Heart left ventricle (tissue), 13 donors: ENCODE data around the gene MRPL12.

Experiments
- POLR2A ChIP-seq, 2 donors: fragments of 450-650 bp; IDR thresholded peaks; one replicate each; pipeline ENCODE4 v1.6.1; 2017; ENCODE audit warnings: antibody characterized with exemption in 2 of 2, mild to moderate bottlenecking in 2 of 2, moderate library complexity in 2 of 2
- TF ChIP-seq, protein P1 (sequence below), 12 donors: fragments of 200-600 bp; sonication (generic) in 4 of 12; IDR thresholded peaks; one replicate each; pipeline versions ENCODE4 v1.5.0 to v1.8.0; 2018 to 2022; ENCODE audit warnings: antibody characterized with exemption in 12 of 12, mild to moderate bottlenecking in 5 of 12
- donor health status: ischemic (EF 13 %, LVEDD 7.1; RV severe dilation, severe dysfunction).
- donor health status: DM: no; HTN: yes; CAD: no.
- donor health status: DM: no; HTN: no; CAD: no.
- donor health status: ischemic (EF 25% LVEDD 6.9; RV normal size, moderate dysfunction).
- donor health status: ischemic (EF 25% LVEDD 5.7; RV mildly dilated, moderate dysfunction).
- donor health status: ischemic (EF 35%, LVEDD 5.7; RV mildly dilated, moderate dysfunction).
- donor health status: nonischemic (EF 11% LVEDD 7.7; RV severe dilation, severe dysfunction).
- donor health status: DM: yes; HTN: yes; CAD: no.
- donor health status: PGD.
- donor health status: ischemic (EF 29% LVEDD 5.4; RV normal size, mild dysfunction).
- donor health status: nonischemic (EF 23%, LVEDD 6.1; RV moderate dilation, normal function).

DNA sequence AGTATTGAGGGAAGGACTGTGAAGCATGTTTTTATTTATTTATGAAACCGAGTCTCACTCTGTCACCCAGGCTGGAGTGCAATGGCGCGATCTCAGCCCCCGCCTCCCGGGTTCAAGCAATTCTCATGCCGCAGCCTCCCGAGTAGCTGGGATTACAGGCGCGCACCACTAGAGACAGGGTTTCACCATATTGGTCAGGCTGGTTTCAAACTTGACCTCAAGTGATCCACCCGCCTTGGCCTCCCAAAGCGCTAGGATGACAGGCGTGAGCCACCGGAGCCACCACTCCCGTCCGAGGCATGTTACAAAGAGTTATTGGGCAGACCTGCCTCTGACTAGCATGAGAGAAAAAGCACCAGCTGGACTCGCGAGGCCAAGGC, 3.1 kb downstream of the MRPL12 start:
- TF ChIP-seq, protein P1, sequence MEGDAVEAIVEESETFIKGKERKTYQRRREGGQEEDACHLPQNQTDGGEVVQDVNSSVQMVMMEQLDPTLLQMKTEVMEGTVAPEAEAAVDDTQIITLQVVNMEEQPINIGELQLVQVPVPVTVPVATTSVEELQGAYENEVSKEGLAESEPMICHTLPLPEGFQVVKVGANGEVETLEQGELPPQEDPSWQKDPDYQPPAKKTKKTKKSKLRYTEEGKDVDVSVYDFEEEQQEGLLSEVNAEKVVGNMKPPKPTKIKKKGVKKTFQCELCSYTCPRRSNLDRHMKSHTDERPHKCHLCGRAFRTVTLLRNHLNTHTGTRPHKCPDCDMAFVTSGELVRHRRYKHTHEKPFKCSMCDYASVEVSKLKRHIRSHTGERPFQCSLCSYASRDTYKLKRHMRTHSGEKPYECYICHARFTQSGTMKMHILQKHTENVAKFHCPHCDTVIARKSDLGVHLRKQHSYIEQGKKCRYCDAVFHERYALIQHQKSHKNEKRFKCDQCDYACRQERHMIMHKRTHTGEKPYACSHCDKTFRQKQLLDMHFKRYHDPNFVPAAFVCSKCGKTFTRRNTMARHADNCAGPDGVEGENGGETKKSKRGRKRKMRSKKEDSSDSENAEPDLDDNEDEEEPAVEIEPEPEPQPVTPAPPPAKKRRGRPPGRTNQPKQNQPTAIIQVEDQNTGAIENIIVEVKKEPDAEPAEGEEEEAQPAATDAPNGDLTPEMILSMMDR (IDR thresholded peaks at IDR 0.05): no peak
- no peak for TF ChIP-seq POLR2A (IDR thresholded peaks at IDR 0.05)
